Peyer's patch (tissue), 4 donors: ENCODE data around the gene GUCY1A2.

Experiments
- POLR2A ChIP-seq, 2 donors: fragments of 450-650 bp; IDR thresholded peaks; one replicate each; pipeline ENCODE4 v1.5.1; 2017; ENCODE audit warnings: antibody characterized with exemption in 2 of 2, mild to moderate bottlenecking in 2 of 2, moderate library complexity in 2 of 2
- TF ChIP-seq, protein P1 (sequence below), 6 experiments: fragments of 450-650 bp in 4 of 6; fragments of 200-600 bp in 2 of 6; sonication (generic) in 1 of 6; IDR thresholded peaks; one replicate each; pipeline ENCODE4 v1.5.1; 2017 to 2019; ENCODE audit warnings: antibody characterized with exemption in 6 of 6, mild to moderate bottlenecking in 3 of 6, moderate library complexity in 1 of 6

DNA sequence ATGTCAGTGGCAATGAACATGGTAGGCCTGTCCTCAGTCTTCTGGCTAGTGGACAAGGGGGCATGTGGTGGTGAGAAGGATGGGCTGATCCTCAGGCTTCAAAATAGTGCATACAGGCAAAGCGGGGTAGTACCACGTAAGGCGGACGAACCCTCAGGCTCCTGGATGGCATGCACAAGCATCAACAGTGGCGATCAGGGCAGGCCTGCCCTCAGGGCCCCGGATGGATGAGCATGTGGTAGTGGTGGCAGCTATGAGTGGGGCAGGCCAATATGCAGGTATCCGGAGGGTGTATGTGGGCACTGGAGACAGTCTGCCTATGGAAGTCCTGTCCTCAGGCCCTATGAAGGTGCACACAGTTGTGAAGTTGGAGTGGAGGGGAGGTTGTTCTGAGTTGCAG, 163.8 kb downstream of the GUCY1A2 start:
- TF ChIP-seq POLR2A (IDR thresholded peaks at IDR 0.05), result no peak
- TF ChIP-seq, protein P1, sequence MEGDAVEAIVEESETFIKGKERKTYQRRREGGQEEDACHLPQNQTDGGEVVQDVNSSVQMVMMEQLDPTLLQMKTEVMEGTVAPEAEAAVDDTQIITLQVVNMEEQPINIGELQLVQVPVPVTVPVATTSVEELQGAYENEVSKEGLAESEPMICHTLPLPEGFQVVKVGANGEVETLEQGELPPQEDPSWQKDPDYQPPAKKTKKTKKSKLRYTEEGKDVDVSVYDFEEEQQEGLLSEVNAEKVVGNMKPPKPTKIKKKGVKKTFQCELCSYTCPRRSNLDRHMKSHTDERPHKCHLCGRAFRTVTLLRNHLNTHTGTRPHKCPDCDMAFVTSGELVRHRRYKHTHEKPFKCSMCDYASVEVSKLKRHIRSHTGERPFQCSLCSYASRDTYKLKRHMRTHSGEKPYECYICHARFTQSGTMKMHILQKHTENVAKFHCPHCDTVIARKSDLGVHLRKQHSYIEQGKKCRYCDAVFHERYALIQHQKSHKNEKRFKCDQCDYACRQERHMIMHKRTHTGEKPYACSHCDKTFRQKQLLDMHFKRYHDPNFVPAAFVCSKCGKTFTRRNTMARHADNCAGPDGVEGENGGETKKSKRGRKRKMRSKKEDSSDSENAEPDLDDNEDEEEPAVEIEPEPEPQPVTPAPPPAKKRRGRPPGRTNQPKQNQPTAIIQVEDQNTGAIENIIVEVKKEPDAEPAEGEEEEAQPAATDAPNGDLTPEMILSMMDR (IDR thresholded peaks at IDR 0.05), result no peak
